ENCODE measurements around the gene RNU5B-1.

Gene RNU5B-1

GRCh38 chr15:65331811-65332210 is 27.3 kb downstream of the RNU5B-1 start:
- no peak for DNase-seq
- WGBS (ENCODE audit: insufficient coverage) = 100% methylated on average over 3 of the region's 7 CpGs
- CTCF ChIA-PET = no interaction called here
- H3K4me1 ChIP-seq (ENCODE audit: control extremely low read depth in 1 of 4, control insufficient read depth in 4 of 4, insufficient read depth in 4 of 4, low read length in 3 of 4) = peaks cover 0 to 11% (median 8%) of the 10 kb centered on the region in 4 experiments
- no peak overlapping the region for H3K27ac ChIP-seq (ENCODE audit: insufficient read depth in 1 of 2, low read depth in 1 of 2, low read length in 2 of 2, poor library complexity in 1 of 2, severe bottlenecking in 2 of 2)
- POLR2A ChIA-PET = interaction anchor here (1.2 kb wide), 1 partner anchor 27 kb away, joined by 5 read pairs; the partner anchor contains the start of gene RNU5B-1
- no peaks in the 10 kb centered on the region for H3K27me3 ChIP-seq (replicated peaks in 2 of 5; ENCODE audit: control insufficient read depth in 4 of 5, insufficient read depth in 5 of 5, low read length in 4 of 5)
- H3K4me3 ChIP-seq (ENCODE audit: control insufficient read depth in 1 of 7, extremely low read depth in 1 of 7, insufficient read depth in 4 of 7, low read depth in 2 of 7, low read length in 6 of 7) = no peak overlapping the region
- no peaks in the 10 kb centered on the region for H3K36me3 ChIP-seq (ENCODE audit: control insufficient read depth in 4 of 4, insufficient read depth in 4 of 4, low read length in 3 of 4)
- no peaks in the 10 kb centered on the region for H3K9me3 ChIP-seq (ENCODE audit: control extremely low read depth in 1 of 5, control insufficient read depth in 4 of 5, insufficient read depth in 2 of 5, low read depth in 1 of 5, low read length in 4 of 5)

- Histone ChIP-seq H3K27me3 (replicated peaks in 2 of 5; ENCODE audit: control insufficient read depth in 4 of 5, insufficient read depth in 5 of 5, low read length in 4 of 5) (no peaks in the 10 kb centered on the region), H3K4me3 (ENCODE audit: control insufficient read depth in 1 of 7, extremely low read depth in 1 of 7, insufficient read depth in 4 of 7, low read depth in 2 of 7, low read length in 6 of 7) (no peak overlapping the region), H3K36me3 (ENCODE audit: control insufficient read depth in 4 of 4, insufficient read depth in 4 of 4, low read length in 3 of 4) (no peaks in the 10 kb centered on the region), H3K4me1 (ENCODE audit: control extremely low read depth in 1 of 4, control insufficient read depth in 4 of 4, insufficient read depth in 4 of 4, low read length in 3 of 4) (peaks cover 0 to 10% (median 8%) of the 10 kb centered on the region in 4 experiments), H3K9me3 (ENCODE audit: control extremely low read depth in 1 of 5, control insufficient read depth in 4 of 5, insufficient read depth in 2 of 5, low read depth in 1 of 5, low read length in 4 of 5) (no peaks in the 10 kb centered on the region), H3K27ac (ENCODE audit: insufficient read depth in 1 of 2, low read depth in 1 of 2, low read length in 2 of 2, poor library complexity in 1 of 2, severe bottlenecking in 2 of 2) (no peak overlapping the region)
- DNase-seq = no peak
- 96% methylated on average over 24 of the region's 31 CpGs for WGBS (ENCODE audit: insufficient coverage)
- ChIA-PET POLR2A (no interaction called here), CTCF (no interaction called here)
These were observed 28.1 kb downstream of the RNU5B-1 start for GRCh38 chr15:65332391-65333147.

- Histone ChIP-seq H3K4me3 (ENCODE audit: control insufficient read depth in 1 of 7, extremely low read depth in 1 of 7, insufficient read depth in 4 of 7, low read depth in 2 of 7, low read length in 6 of 7) (no peak overlapping the region), H3K27me3 (replicated peaks in 2 of 5; ENCODE audit: control insufficient read depth in 4 of 5, insufficient read depth in 5 of 5, low read length in 4 of 5) (no peaks in the 10 kb centered on the region), H3K9me3 (ENCODE audit: control extremely low read depth in 1 of 5, control insufficient read depth in 4 of 5, insufficient read depth in 2 of 5, low read depth in 1 of 5, low read length in 4 of 5) (no peaks in the 10 kb centered on the region), H3K36me3 (ENCODE audit: control insufficient read depth in 4 of 4, insufficient read depth in 4 of 4, low read length in 3 of 4) (no peaks in the 10 kb centered on the region), H3K27ac (ENCODE audit: insufficient read depth in 1 of 2, low read depth in 1 of 2, low read length in 2 of 2, poor library complexity in 1 of 2, severe bottlenecking in 2 of 2) (no peak overlapping the region), H3K4me1 (ENCODE audit: control extremely low read depth in 1 of 4, control insufficient read depth in 4 of 4, insufficient read depth in 4 of 4, low read length in 3 of 4) (peaks cover 0 to 4% (median 2%) of the 10 kb centered on the region in 4 experiments)
- ChIA-PET CTCF (interaction anchor here (0.8 kb wide), 1 partner anchor 12 kb away, joined by 3 read pairs; no protein-coding TSS in a partner anchor), POLR2A (no interaction called here)
- no peak for DNase-seq
- WGBS (ENCODE audit: insufficient coverage) = 88% methylated on average over 9 of the region's 16 CpGs
These were observed 28.8 kb downstream of the RNU5B-1 start for GRCh38 chr15:65333148-65333820.

- WGBS (ENCODE audit: insufficient coverage) = 80% methylated on average over 3 of the region's 5 CpGs
- Histone ChIP-seq H3K4me1 (ENCODE audit: control extremely low read depth in 1 of 4, control insufficient read depth in 4 of 4, insufficient read depth in 4 of 4, low read length in 3 of 4) (peaks cover 0 to under 1% (median 0%) of the 10 kb centered on the region in 4 experiments), H3K4me3 (ENCODE audit: control insufficient read depth in 1 of 7, extremely low read depth in 1 of 7, insufficient read depth in 4 of 7, low read depth in 2 of 7, low read length in 6 of 7) (no peak overlapping the region), H3K27ac (ENCODE audit: insufficient read depth in 1 of 2, low read depth in 1 of 2, low read length in 2 of 2, poor library complexity in 1 of 2, severe bottlenecking in 2 of 2) (no peak overlapping the region), H3K27me3 (replicated peaks in 2 of 5; ENCODE audit: control insufficient read depth in 4 of 5, insufficient read depth in 5 of 5, low read length in 4 of 5) (no peaks in the 10 kb centered on the region), H3K9me3 (ENCODE audit: control extremely low read depth in 1 of 5, control insufficient read depth in 4 of 5, insufficient read depth in 2 of 5, low read depth in 1 of 5, low read length in 4 of 5) (no peaks in the 10 kb centered on the region), H3K36me3 (ENCODE audit: control insufficient read depth in 4 of 4, insufficient read depth in 4 of 4, low read length in 3 of 4) (no peaks in the 10 kb centered on the region)
- ChIA-PET POLR2A (no interaction called here), CTCF (interaction anchor here (0.8 kb wide), 1 partner anchor 13 kb away, joined by 3 read pairs; no protein-coding TSS in a partner anchor)
- DNase-seq = no peak
These were observed 29.4 kb downstream of the RNU5B-1 start for GRCh38 chr15:65333856-65334255.

GRCh38 chr15:65334586-65335231 is 30.2 kb downstream of the RNU5B-1 start:
- no peak for DNase-seq
- Histone ChIP-seq H3K9me3 (ENCODE audit: control extremely low read depth in 1 of 5, control insufficient read depth in 4 of 5, insufficient read depth in 2 of 5, low read depth in 1 of 5, low read length in 4 of 5) (no peaks in the 10 kb centered on the region), H3K36me3 (ENCODE audit: control insufficient read depth in 4 of 4, insufficient read depth in 4 of 4, low read length in 3 of 4) (no peaks in the 10 kb centered on the region), H3K27ac (ENCODE audit: insufficient read depth in 1 of 2, low read depth in 1 of 2, low read length in 2 of 2, poor library complexity in 1 of 2, severe bottlenecking in 2 of 2) (no peak overlapping the region), H3K4me3 (ENCODE audit: control insufficient read depth in 1 of 7, extremely low read depth in 1 of 7, insufficient read depth in 4 of 7, low read depth in 2 of 7, low read length in 6 of 7) (no peak overlapping the region), H3K4me1 (ENCODE audit: control extremely low read depth in 1 of 4, control insufficient read depth in 4 of 4, insufficient read depth in 4 of 4, low read length in 3 of 4) (peaks cover 0 to 5% (median 3%) of the 10 kb centered on the region in 4 experiments), H3K27me3 (replicated peaks in 2 of 5; ENCODE audit: control insufficient read depth in 4 of 5, insufficient read depth in 5 of 5, low read length in 4 of 5) (no peaks in the 10 kb centered on the region)
- 86% methylated on average over 19 of the region's 20 CpGs for WGBS (ENCODE audit: insufficient coverage)
- CTCF ChIA-PET = no interaction called here
- POLR2A ChIA-PET = no interaction called here

- no peak for DNase-seq
- no peaks in the 10 kb centered on the region for H3K27me3 ChIP-seq (replicated peaks in 2 of 5; ENCODE audit: control insufficient read depth in 4 of 5, insufficient read depth in 5 of 5, low read length in 4 of 5)
- 96% methylated on average over 19 of the region's 19 CpGs for WGBS (ENCODE audit: insufficient coverage)
- no peaks in the 10 kb centered on the region for H3K36me3 ChIP-seq (ENCODE audit: control insufficient read depth in 4 of 4, insufficient read depth in 4 of 4, low read length in 3 of 4)
- peaks cover 0 to 10% (median 9%) of the 10 kb centered on the region in 4 experiments for H3K4me1 ChIP-seq (ENCODE audit: control extremely low read depth in 1 of 4, control insufficient read depth in 4 of 4, insufficient read depth in 4 of 4, low read length in 3 of 4)
- CTCF ChIA-PET = interaction anchor here (1.1 to 1.3 kb wide), 3 partner anchors 10 to 17 kb away, joined by 3 to 4 read pairs (median 4); no protein-coding TSS in a partner anchor
- no peak overlapping the region for H3K4me3 ChIP-seq (ENCODE audit: control insufficient read depth in 1 of 7, extremely low read depth in 1 of 7, insufficient read depth in 4 of 7, low read depth in 2 of 7, low read length in 6 of 7)
- no peak overlapping the region for H3K27ac ChIP-seq (ENCODE audit: insufficient read depth in 1 of 2, low read depth in 1 of 2, low read length in 2 of 2, poor library complexity in 1 of 2, severe bottlenecking in 2 of 2)
- POLR2A ChIA-PET = no interaction called here
- no peaks in the 10 kb centered on the region for H3K9me3 ChIP-seq (ENCODE audit: control extremely low read depth in 1 of 5, control insufficient read depth in 4 of 5, insufficient read depth in 2 of 5, low read depth in 1 of 5, low read length in 4 of 5)
These were observed 31.0 kb downstream of the RNU5B-1 start for GRCh38 chr15:65335278-65336055.

Measured in common myeloid progenitor, CD34-positive (primary cell).